K562 (cell line): ENCODE data around the gene EFNA2. TPM values are rescaled to one million over a fixed set of nuclear protein-coding genes. Genes with fewer than 3 reads are reported as not detected.
A peak's percentile ranks its signal among the peaks of the same experiment; 100 is the strongest.

ENCODE experiments used
- ATF1 ChIP-seq, 2 experiments: fragments of 450-650 bp in 1 of 2; IDR thresholded peaks; 2 replicates each; pipeline ENCODE4 v1.6.1; 2016; ENCODE audit warnings: missing compliant biosample characterization in 1 of 2, missing genetic modification characterization in 1 of 2
- CHD1 ChIP-seq: fragments of 200-600 bp; sonication (generic); IDR thresholded peaks from one replicate; pipeline ENCODE4 v1.6.1; 2012; ENCODE audit warnings: mild to moderate bottlenecking, moderate library complexity, low read length, inconsistent platforms
- ELF1 ChIP-seq: fragments of 200-800 bp; sonication (Bioruptor generic); IDR thresholded peaks from 2 replicates; pipeline ENCODE4 v1.6.1; 2016; ENCODE audit warnings: missing genetic modification characterization, missing compliant biosample characterization
- EZH2 ChIP-seq: IDR thresholded peaks from 2 replicates; pipeline ENCODE4 v1.6.1; 2012; ENCODE audit warnings: low read depth, mild to moderate bottlenecking, inconsistent platforms, low read length, borderline replicate concordance
- MCM2 ChIP-seq: fragments of 450-650 bp; IDR thresholded peaks from 2 replicates; pipeline ENCODE4 v1.6.1; 2017; ENCODE audit warnings: low read depth, mild to moderate bottlenecking
- MCM7 ChIP-seq, 2 experiments: fragments of 450-650 bp; IDR thresholded peaks; 2 replicates each; pipeline ENCODE4 v1.6.1; 2016 to 2018
- NCOA6 ChIP-seq: fragments of 450-650 bp; IDR thresholded peaks from 2 replicates; pipeline ENCODE4 v1.6.1; 2017; ENCODE audit warnings: mild to moderate bottlenecking
- POLR2H ChIP-seq: IDR thresholded peaks from 2 replicates; pipeline ENCODE4 v1.6.1; 2016; ENCODE audit warnings: missing genetic modification characterization, low read depth, mild to moderate bottlenecking, control low read depth, missing compliant biosample characterization, moderate library complexity
- SLC30A9 ChIP-seq: fragments of 250-450 bp; sonication (Bioruptor Pico); IDR thresholded peaks from 2 replicates; pipeline ENCODE4 v1.8.0; 2022; ENCODE audit warnings: mild to moderate bottlenecking, moderate library complexity
- SRF ChIP-seq, 2 experiments: fragments of 250-450, 450-650 bp in 1 of 2; sonication (Bioruptor Pico) in 1 of 2; sonication (generic) in 1 of 2; formaldehyde crosslinking; IDR thresholded peaks; 2 replicates each; pipeline versions ENCODE4 v1.5.0 to v1.5.1; 2020 to 2022; ENCODE audit warnings: mild to moderate bottlenecking in 1 of 2, missing genetic modification reagents in 1 of 2
- ZFP30 ChIP-seq: fragments of 250-450 bp; sonication (Bioruptor Pico); IDR thresholded peaks from 2 replicates; pipeline ENCODE4 v1.8.0; 2022; ENCODE audit warnings: moderate library complexity, mild to moderate bottlenecking, inconsistent platforms, borderline replicate concordance
- polyA plus RNA-seq, 8 experiments: library from polyadenylated mRNA; depleted of rRNA in 4 of 8; stranded (reverse) in 5 of 8; unstranded in 3 of 8; fragments of >200 nt; fragmentation: Nextera tagmentation in 2 of 8; fragmentation: Illumina TruSeq in 1 of 8; extraction: Ambion mirVana in 2 of 8; extraction: Trizol in 1 of 8; gene quantifications; 2 replicates each; pipeline versions ENCODE4 v1.2.1 to v1.2.3, GENCODE V29; 2011 to 2014; ENCODE audit warnings: inconsistent platforms in 1 of 8, missing spikeins in 1 of 8
- total RNA-seq, 7 experiments: library from RNA; depleted of rRNA in 6 of 7; stranded (reverse); fragments of >200 nt in 6 of 7; fragmentation: Illumina TruSeq in 2 of 7; extraction: Trizol in 2 of 7; gene quantifications; 2 replicates each; pipeline versions ENCODE4 v1.2.1 to v1.2.3, GENCODE V29; 2011 to 2021; ENCODE audit warnings: low replicate concordance in 1 of 7
- TF ChIP-seq, protein P1 (sequence below): sonication (generic); formaldehyde crosslinking; IDR thresholded peaks from 2 replicates; pipeline ENCODE4 v1.9.0; 2022; ENCODE audit warnings: mild to moderate bottlenecking, missing genetic modification reagents
- TF ChIP-seq, protein P2 (sequence below): fragments of 450-650 bp; IDR thresholded peaks from 2 replicates; pipeline ENCODE4 v1.6.1; 2016; ENCODE audit warnings: borderline replicate concordance
- TF ChIP-seq, protein P3 (sequence below): sonication (generic); formaldehyde crosslinking; IDR thresholded peaks from 2 replicates; pipeline ENCODE4 v1.8.1; 2023; ENCODE audit warnings: missing genetic modification reagents, mild to moderate bottlenecking, borderline replicate concordance
- TF ChIP-seq, protein P4 (sequence below): fragments of 450-650 bp; formaldehyde crosslinking; IDR thresholded peaks from 2 replicates; pipeline ENCODE4 v1.4.0; 2020; ENCODE audit warnings: mild to moderate bottlenecking
- TF ChIP-seq, protein P5 (sequence below): sonication (generic); formaldehyde crosslinking; IDR thresholded peaks from 2 replicates; pipeline ENCODE4 v1.5.0; 2020; ENCODE audit warnings: missing genetic modification reagents
- TF ChIP-seq, protein P6 (sequence below): fragments of 250-450 bp; sonication (Bioruptor Pico); IDR thresholded peaks from 2 replicates; pipeline ENCODE4 v1.6.1; 2021; ENCODE audit warnings: mild to moderate bottlenecking

EFNA2 gene
- total and polyA plus RNA-seq, 9 of the 15 experiments (the other 6 are each of a cell fraction or from before 2014, with no cell fraction given): 0.11 to 0.44 (median 0.15) TPM; not detected in 6

DNA sequence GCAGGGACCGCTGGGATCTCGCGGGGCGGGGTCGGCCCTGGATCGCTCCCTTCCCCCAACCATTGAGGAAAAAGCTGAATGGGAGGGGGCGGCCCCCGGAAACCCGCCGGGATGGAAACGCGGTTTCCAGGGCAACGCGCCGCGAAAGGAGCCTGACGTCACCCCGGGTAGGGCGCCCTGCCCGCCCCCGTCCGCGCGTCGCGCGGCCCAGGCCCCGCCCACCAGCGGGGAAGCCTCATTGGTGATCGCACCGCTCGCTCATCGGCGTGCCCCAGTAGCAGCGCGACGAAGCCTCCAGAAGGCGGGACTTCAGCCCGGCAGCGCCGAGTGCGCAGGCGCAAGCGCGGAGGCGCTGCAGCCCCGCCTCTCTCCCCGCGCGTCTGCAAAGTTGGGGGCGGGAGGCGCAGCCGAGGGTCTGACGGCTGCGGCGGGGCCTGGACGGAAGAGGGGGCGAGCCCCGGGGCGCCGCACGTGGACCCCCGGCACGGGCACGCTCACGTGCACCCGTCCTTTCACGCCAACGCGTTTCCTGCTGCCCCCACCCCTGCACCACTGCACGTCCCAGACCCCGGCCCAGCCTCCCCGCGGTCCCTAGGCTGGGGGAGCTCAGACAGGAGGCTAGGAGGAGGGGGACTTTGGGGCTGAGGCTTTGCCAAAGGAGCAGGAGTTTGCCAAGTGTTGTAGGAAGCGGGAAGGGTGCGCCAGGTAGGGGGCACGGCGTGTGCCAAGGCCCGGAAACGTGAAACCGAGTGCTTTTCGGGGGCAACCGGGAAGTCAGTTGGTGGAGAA, 24.7 kb upstream of the EFNA2 start (continued):
- TF ChIP-seq, protein P1, sequence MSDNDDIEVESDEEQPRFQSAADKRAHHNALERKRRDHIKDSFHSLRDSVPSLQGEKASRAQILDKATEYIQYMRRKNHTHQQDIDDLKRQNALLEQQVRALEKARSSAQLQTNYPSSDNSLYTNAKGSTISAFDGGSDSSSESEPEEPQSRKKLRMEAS (CRISPR knock-in tag): peak; percentile 63; the same call in 1 of the 2 replicates
- TF ChIP-seq MCM2: no peak
- 0 out of 2 replicates have a peak, but pooled peaks have one; percentile 35 for TF ChIP-seq ATF1 (CRISPR knock-in tag; IDR thresholded peaks at IDR 0.05)
- peak; percentile 93 for TF ChIP-seq ATF1 (tag; IDR thresholded peaks at IDR 0.05)
- TF ChIP-seq, protein P2, sequence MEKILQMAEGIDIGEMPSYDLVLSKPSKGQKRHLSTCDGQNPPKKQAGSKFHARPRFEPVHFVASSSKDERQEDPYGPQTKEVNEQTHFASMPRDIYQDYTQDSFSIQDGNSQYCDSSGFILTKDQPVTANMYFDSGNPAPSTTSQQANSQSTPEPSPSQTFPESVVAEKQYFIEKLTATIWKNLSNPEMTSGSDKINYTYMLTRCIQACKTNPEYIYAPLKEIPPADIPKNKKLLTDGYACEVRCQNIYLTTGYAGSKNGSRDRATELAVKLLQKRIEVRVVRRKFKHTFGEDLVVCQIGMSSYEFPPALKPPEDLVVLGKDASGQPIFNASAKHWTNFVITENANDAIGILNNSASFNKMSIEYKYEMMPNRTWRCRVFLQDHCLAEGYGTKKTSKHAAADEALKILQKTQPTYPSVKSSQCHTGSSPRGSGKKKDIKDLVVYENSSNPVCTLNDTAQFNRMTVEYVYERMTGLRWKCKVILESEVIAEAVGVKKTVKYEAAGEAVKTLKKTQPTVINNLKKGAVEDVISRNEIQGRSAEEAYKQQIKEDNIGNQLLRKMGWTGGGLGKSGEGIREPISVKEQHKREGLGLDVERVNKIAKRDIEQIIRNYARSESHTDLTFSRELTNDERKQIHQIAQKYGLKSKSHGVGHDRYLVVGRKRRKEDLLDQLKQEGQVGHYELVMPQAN: peak; percentile 59; the same call in 1 of the 2 replicates
- no peak for TF ChIP-seq POLR2H (tag)
- no peak for TF ChIP-seq ZFP30 (CRISPR knock-in tag)
- TF ChIP-seq, protein P3, sequence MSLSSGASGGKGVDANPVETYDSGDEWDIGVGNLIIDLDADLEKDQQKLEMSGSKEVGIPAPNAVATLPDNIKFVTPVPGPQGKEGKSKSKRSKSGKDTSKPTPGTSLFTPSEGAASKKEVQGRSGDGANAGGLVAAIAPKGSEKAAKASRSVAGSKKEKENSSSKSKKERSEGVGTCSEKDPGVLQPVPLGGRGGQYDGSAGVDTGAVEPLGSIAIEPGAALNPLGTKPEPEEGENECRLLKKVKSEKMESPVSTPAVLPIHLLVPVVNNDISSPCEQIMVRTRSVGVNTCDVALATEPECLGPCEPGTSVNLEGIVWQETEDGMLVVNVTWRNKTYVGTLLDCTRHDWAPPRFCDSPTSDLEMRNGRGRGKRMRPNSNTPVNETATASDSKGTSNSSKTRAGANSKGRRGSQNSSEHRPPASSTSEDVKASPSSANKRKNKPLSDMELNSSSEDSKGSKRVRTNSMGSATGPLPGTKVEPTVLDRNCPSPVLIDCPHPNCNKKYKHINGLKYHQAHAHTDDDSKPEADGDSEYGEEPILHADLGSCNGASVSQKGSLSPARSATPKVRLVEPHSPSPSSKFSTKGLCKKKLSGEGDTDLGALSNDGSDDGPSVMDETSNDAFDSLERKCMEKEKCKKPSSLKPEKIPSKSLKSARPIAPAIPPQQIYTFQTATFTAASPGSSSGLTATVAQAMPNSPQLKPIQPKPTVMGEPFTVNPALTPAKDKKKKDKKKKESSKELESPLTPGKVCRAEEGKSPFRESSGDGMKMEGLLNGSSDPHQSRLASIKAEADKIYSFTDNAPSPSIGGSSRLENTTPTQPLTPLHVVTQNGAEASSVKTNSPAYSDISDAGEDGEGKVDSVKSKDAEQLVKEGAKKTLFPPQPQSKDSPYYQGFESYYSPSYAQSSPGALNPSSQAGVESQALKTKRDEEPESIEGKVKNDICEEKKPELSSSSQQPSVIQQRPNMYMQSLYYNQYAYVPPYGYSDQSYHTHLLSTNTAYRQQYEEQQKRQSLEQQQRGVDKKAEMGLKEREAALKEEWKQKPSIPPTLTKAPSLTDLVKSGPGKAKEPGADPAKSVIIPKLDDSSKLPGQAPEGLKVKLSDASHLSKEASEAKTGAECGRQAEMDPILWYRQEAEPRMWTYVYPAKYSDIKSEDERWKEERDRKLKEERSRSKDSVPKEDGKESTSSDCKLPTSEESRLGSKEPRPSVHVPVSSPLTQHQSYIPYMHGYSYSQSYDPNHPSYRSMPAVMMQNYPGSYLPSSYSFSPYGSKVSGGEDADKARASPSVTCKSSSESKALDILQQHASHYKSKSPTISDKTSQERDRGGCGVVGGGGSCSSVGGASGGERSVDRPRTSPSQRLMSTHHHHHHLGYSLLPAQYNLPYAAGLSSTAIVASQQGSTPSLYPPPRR: no peak
- no peak for TF ChIP-seq NCOA6
- no peak for TF ChIP-seq SRF (CRISPR knock-in tag; IDR thresholded peaks at IDR 0.05)
- TF ChIP-seq ELF1 (tag): no peak
- TF ChIP-seq EZH2: no peak
- no peak for TF ChIP-seq MCM7 (IDR thresholded peaks at IDR 0.05)
- no peak for TF ChIP-seq SLC30A9 (CRISPR knock-in tag)
- no peak for TF ChIP-seq CHD1
- TF ChIP-seq, protein P4, sequence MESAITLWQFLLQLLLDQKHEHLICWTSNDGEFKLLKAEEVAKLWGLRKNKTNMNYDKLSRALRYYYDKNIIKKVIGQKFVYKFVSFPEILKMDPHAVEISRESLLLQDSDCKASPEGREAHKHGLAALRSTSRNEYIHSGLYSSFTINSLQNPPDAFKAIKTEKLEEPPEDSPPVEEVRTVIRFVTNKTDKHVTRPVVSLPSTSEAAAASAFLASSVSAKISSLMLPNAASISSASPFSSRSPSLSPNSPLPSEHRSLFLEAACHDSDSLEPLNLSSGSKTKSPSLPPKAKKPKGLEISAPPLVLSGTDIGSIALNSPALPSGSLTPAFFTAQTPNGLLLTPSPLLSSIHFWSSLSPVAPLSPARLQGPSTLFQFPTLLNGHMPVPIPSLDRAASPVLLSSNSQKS (CRISPR knock-in tag): no peak
- TF ChIP-seq, protein P5, sequence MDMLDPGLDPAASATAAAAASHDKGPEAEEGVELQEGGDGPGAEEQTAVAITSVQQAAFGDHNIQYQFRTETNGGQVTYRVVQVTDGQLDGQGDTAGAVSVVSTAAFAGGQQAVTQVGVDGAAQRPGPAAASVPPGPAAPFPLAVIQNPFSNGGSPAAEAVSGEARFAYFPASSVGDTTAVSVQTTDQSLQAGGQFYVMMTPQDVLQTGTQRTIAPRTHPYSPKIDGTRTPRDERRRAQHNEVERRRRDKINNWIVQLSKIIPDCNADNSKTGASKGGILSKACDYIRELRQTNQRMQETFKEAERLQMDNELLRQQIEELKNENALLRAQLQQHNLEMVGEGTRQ (CRISPR knock-in tag): no peak
- TF ChIP-seq, protein P6, sequence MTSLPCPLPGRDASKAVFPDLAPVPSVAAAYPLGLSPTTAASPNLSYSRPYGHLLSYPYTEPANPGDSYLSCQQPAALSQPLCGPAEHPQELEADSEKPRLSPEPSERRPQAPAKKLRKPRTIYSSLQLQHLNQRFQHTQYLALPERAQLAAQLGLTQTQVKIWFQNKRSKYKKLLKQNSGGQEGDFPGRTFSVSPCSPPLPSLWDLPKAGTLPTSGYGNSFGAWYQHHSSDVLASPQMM (CRISPR knock-in tag): no peak
